Measurements from ENCODE around the gene TCHP. TPM values are rescaled to one million over a fixed set of nuclear protein-coding genes. Genes with fewer than 3 reads are reported as not detected.

The TCHP gene
- total RNA-seq, 1 donor = 9.1 TPM

DNA sequence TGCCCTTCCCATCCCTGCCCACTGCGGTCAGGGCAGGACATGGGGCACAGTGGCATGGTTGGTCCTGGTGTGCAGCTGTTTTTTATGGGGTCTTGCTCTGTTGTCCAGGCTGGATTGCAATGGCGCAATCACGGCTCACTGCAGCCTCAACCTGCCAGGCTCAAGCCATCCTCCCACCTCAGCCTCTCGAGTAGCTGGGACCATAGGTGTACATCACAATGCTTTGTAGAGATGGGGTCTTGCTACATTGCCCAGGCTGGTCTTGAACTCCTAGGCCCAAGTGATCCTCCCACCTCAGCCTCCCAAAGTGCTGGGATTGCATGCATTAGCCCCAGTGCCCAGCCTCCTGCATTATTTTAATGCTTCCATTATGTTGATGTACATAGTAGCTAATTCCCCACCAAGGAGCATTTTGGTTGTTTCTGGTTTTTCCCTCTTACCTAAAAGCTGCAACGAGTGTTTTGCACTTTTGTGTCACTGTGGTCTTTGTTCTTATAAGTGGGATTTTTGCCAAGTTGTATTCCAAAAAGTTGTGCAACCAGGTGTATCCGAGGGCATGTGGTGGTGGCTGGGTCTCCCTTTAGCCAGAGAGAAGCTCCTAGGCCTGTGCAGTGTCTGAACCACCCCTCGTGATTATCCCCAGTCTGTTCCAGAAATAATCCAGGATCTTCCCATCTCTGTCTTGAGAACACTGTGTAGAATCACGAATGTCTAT is 10.3 kb downstream of the TCHP start:
- DNase-seq (ENCODE audit: low read depth) = no peak
- H3K4me3 ChIP-seq (ENCODE audit: low read depth, low read length) = no peak overlapping the region
- TF ChIP-seq CTCF (IDR thresholded peaks at IDR 0.05; ENCODE audit: insufficient read depth, low read depth, low read length) = no peak

DNA sequence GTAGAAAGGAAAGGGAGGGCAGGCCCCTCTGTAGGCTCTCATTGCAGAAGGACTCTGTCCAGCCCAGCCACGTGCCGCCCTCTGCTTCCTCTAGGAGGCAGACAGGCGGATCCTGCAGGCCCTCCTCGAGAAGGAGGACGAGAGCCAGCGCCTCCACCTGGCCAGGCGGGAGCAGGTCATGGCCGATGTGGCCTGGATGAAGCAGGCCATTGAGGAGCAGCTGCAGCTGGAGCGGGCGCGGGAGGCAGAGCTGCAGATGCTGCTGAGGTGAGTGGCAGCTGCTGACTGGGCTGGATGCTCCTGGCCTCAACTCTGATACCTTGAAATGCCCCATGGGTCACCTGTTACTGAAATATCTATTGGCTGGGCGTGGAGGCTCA is 10.9 kb downstream of the TCHP start:
- TF ChIP-seq CTCF (IDR thresholded peaks at IDR 0.05; ENCODE audit: insufficient read depth, low read depth, low read length) = peak; percentile 32
- DNase-seq (ENCODE audit: low read depth) = no peak

GRCh38 chr12:109912855-109913321 is 12.8 kb downstream of the TCHP start:
- no peak overlapping the region for H3K4me3 ChIP-seq (ENCODE audit: low read depth, low read length)
- no peak for DNase-seq (ENCODE audit: low read depth)
- no peak for TF ChIP-seq CTCF (IDR thresholded peaks at IDR 0.05; ENCODE audit: insufficient read depth, low read depth, low read length)

More for the DNA sequence above, 10.9 kb downstream of the TCHP start:
- H3K4me3 ChIP-seq (ENCODE audit: low read depth, low read length) = no peak overlapping the region

DNA sequence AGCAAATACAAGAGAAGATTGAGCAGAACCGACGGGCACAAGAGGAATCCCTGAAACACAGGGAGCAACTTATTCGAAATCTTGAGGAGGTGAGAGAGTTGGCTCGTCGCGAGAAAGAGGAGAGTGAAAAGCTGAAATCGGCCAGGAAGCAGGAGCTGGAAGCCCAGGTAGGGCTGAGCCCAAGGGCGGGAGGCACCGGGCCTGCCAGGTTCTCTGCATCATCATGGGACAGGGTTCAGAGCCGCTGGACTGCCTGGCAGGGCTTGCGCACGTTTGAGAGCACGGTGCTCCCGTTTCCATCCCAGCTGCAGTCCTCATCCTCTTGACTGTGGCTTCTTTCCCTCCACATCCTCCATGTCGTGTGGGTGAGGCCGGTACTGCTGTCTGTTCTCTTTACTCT is 14.4 kb downstream of the TCHP start:
- no peak for TF ChIP-seq CTCF (IDR thresholded peaks at IDR 0.05; ENCODE audit: insufficient read depth, low read depth, low read length)
- no peak for DNase-seq (ENCODE audit: low read depth)
- no peak overlapping the region for H3K4me3 ChIP-seq (ENCODE audit: low read depth, low read length)

DNA sequence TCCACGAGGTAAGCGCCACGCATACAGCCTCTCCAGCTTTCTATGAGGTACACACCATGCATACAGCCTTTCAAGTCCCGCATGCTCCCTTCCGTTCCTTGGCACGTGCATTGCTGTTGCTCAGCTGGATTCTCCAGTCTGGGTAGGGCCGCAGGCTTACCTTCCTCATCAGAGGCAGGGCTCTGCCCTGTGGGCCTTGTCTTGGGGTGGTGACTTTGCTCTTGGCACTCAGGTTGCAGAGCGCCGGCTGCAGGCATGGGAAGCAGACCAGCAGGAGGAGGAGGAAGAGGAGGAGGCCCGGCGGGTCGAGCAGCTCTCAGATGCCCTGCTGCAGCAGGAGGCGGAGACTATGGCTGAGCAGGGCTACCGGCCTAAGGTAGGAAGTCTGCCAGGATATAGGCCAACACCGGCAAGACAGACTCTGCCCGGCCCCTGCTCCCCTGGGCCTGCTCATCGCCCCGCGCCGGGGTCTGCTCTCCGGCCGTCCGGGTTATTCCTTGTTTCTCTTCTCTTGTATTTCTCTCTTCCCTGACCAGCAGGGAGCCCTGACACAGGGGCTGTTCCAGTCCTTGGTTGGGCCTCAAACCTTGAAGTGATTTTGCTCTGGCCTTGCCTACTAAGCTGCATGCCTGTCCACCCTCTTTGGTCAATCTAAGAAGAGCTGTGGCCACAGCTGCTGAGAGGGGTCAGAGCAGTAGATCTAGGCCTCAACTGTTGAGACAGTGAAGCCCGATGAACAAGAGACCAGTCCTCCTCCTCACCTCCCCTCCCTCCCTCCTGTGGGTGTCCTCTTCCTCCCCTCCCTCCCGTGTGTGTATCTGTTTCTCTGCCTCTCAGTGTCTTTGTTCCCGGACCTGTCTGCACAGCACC is 15.3 kb downstream of the TCHP start:
- TF ChIP-seq CTCF (IDR thresholded peaks at IDR 0.05; ENCODE audit: insufficient read depth, low read depth, low read length) = no peak
- H3K4me3 ChIP-seq (ENCODE audit: low read depth, low read length) = no peak overlapping the region
- no peak for DNase-seq (ENCODE audit: low read depth)

DNA sequence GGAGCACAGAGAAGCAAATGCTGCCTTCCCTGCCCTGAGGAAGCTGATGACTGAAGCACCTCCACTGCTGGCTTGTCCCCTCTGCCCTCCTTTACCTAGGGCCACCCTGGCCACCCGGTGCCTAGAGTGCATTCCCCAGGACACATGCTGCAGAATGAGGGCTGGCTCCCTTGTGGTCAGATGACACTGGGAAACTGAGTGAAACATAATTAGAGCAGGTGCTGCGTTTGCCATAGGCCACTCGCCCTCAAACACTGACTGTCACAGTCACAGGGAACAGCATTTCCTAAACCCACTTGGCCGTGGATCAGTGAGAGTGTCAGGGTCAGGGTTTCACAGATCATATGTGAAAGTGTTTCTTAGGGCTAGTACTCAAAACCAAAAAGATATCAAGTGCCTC is 16.0 kb downstream of the TCHP start:
- TF ChIP-seq CTCF (IDR thresholded peaks at IDR 0.05; ENCODE audit: insufficient read depth, low read depth, low read length) = no peak
- H3K4me3 ChIP-seq (ENCODE audit: low read depth, low read length) = no peak overlapping the region
- DNase-seq (ENCODE audit: low read depth) = no peak
